H9 (cell line): Measurements from ENCODE around the gene NXPH1. TPM values are rescaled to one million over a fixed set of nuclear protein-coding genes. Genes with fewer than 3 reads are reported as not detected.

Experiments used
- DNase-seq: peaks from one replicate; pipeline ENCODE4 v3.0.0-alpha.2; 2017
- H2AFZ ChIP-seq: one replicate; pipeline ENCODE4 v1.6.1; 2013; ENCODE audit warnings: mild to moderate bottlenecking, low read length, control low read depth, moderate library complexity
- H2AK5ac ChIP-seq: 2 replicates; pipeline ENCODE4 v1.6.1; 2013; ENCODE audit warnings: low read length, control low read depth, mixed read lengths; ENCODE audit not compliant: insufficient read length
- H2BK120ac ChIP-seq: one replicate; pipeline ENCODE4 v1.6.1; 2013; ENCODE audit warnings: low read depth, mild to moderate bottlenecking, low read length, control low read depth, inconsistent platforms; ENCODE audit not compliant: poor library complexity, severe bottlenecking
- H2BK12ac ChIP-seq: 2 replicates; pipeline ENCODE4 v1.6.1; 2013; ENCODE audit warnings: low read length, control low read depth, mixed read lengths, low read depth; ENCODE audit not compliant: insufficient read length
- H2BK15ac ChIP-seq: 2 replicates; pipeline ENCODE4 v1.6.1; 2013; ENCODE audit warnings: low read depth, low read length, control low read depth
- H2BK20ac ChIP-seq: one replicate; pipeline ENCODE4 v1.6.1; 2013; ENCODE audit warnings: low read depth, mild to moderate bottlenecking, low read length, control low read depth, inconsistent platforms; ENCODE audit not compliant: poor library complexity, severe bottlenecking
- H2BK5ac ChIP-seq: 2 replicates; pipeline ENCODE4 v1.6.1; 2013; ENCODE audit warnings: low read length, control low read depth, mixed read lengths; ENCODE audit not compliant: insufficient read length
- H3K14ac ChIP-seq: 2 replicates; pipeline ENCODE4 v1.6.1; 2013; ENCODE audit warnings: low read length, control low read depth; ENCODE audit not compliant: insufficient read depth
- H3K18ac ChIP-seq: 2 replicates; pipeline ENCODE4 v1.6.1; 2013; ENCODE audit warnings: low read depth, mild to moderate bottlenecking, mixed read lengths, low read length, control low read depth; ENCODE audit not compliant: insufficient read length
- H3K23ac ChIP-seq: 2 replicates; pipeline ENCODE4 v1.6.1; 2013; ENCODE audit warnings: low read length, control low read depth, mixed read lengths, low read depth; ENCODE audit not compliant: insufficient read length
- H3K23me2 ChIP-seq: 2 replicates; pipeline ENCODE4 v1.6.1; 2013; ENCODE audit warnings: low read depth, mild to moderate bottlenecking, mixed read lengths, low read length, control low read depth; ENCODE audit not compliant: insufficient read length, poor library complexity, severe bottlenecking
- H3K27ac ChIP-seq: 2 replicates; pipeline ENCODE4 v1.5.1; 2013; ENCODE audit warnings: low read length, control low read depth, mixed read lengths, low read depth; ENCODE audit not compliant: insufficient read length
- H3K27me3 ChIP-seq: 2 replicates; pipeline ENCODE4 v1.6.1; 2013; ENCODE audit warnings: low read length, control low read depth, inconsistent platforms; ENCODE audit not compliant: insufficient read depth
- H3K4ac ChIP-seq: 2 replicates; pipeline ENCODE4 v1.6.1; 2013; ENCODE audit warnings: low read depth, mild to moderate bottlenecking, control low read depth, inconsistent platforms, low read length, moderate library complexity
- H3K4me1 ChIP-seq: 2 replicates; pipeline ENCODE4 v1.6.1; 2013; ENCODE audit warnings: low read length, control low read depth, inconsistent platforms; ENCODE audit not compliant: insufficient read depth
- H3K4me2 ChIP-seq: 2 replicates; pipeline ENCODE4 v1.6.1; 2013; ENCODE audit warnings: low read length, control low read depth, mixed read lengths; ENCODE audit not compliant: insufficient read length, insufficient read depth
- H3K56ac ChIP-seq: 2 replicates; pipeline ENCODE4 v1.6.1; 2013; ENCODE audit warnings: low read depth, mild to moderate bottlenecking, mixed read lengths, low read length, control low read depth; ENCODE audit not compliant: insufficient read length
- H3K79me1 ChIP-seq: 2 replicates; pipeline ENCODE4 v1.6.1; 2013; ENCODE audit warnings: low read depth, mild to moderate bottlenecking, moderate library complexity, low read length, control low read depth, inconsistent platforms; ENCODE audit not compliant: insufficient read depth, poor library complexity, severe bottlenecking
- H3K79me2 ChIP-seq: 2 replicates; pipeline ENCODE4 v1.6.1; 2013; ENCODE audit warnings: low read length, control low read depth, inconsistent platforms; ENCODE audit not compliant: insufficient read depth
- H3K9ac ChIP-seq: 2 replicates; pipeline ENCODE4 v1.6.1; 2013; ENCODE audit warnings: low read length, control low read depth, mixed read lengths; ENCODE audit not compliant: insufficient read length; ENCODE audit errors: extremely low read depth
- H3K9me3 ChIP-seq: one replicate; pipeline ENCODE4 v1.6.1; 2013; ENCODE audit warnings: low read depth, low read length, inconsistent platforms; ENCODE audit not compliant: control insufficient read depth
- H3T11ph ChIP-seq: one replicate; pipeline ENCODE4 v1.6.1; 2013; ENCODE audit warnings: mild to moderate bottlenecking, low read length, control low read depth, inconsistent platforms
- H4K20me1 ChIP-seq: one replicate; pipeline ENCODE4 v1.6.1; 2013; ENCODE audit not compliant: control insufficient read depth, insufficient read length, insufficient read depth
- H4K5ac ChIP-seq: 2 replicates; pipeline ENCODE4 v1.6.1; 2013; ENCODE audit warnings: low read depth, mild to moderate bottlenecking, mixed read lengths, low read length, control low read depth; ENCODE audit not compliant: insufficient read length
- H4K8ac ChIP-seq: replicated peaks from 2 replicates; pipeline ENCODE4 v1.6.1; 2013; ENCODE audit warnings: low read length, control low read depth, mixed read lengths, low read depth; ENCODE audit not compliant: insufficient read length
- H4K91ac ChIP-seq: 2 replicates; pipeline ENCODE4 v1.6.1; 2013; ENCODE audit warnings: low read depth, mild to moderate bottlenecking, moderate library complexity, mixed read lengths, low read length, control low read depth; ENCODE audit not compliant: insufficient read length
- H3K27ac Mint-ChIP-seq, 3 experiments: 2 replicates in 2 of 3; 3 replicates in 1 of 3; pipeline ENCODE4 v1.8.0; 2020 to 2021; ENCODE audit warnings: mixed read lengths in 3 of 3, mild to moderate bottlenecking in 1 of 3, moderate library complexity in 1 of 3
- H3K27me3 Mint-ChIP-seq: 2 replicates; pipeline ENCODE4 v1.8.0; 2021; ENCODE audit warnings: low read depth, mild to moderate bottlenecking, moderate library complexity, mixed read lengths
- H3K36me3 Mint-ChIP-seq, 3 experiments: 2 replicates in 2 of 3; 3 replicates in 1 of 3; pipeline ENCODE4 v1.8.0; 2020 to 2021; ENCODE audit warnings: low read depth in 3 of 3, mixed read lengths in 3 of 3; ENCODE audit not compliant: insufficient read depth in 1 of 3
- H3K4me1 Mint-ChIP-seq, 2 experiments: 2 replicates each; pipeline ENCODE4 v1.8.0; 2020; ENCODE audit warnings: mixed read lengths in 2 of 2
- H3K4me3 Mint-ChIP-seq, 2 experiments: 2 replicates in 1 of 2; 3 replicates in 1 of 2; pipeline ENCODE4 v1.8.0; 2020 to 2021; ENCODE audit warnings: mild to moderate bottlenecking in 2 of 2, mixed read lengths in 2 of 2, moderate library complexity in 1 of 2
- H3K9me3 Mint-ChIP-seq, 2 experiments: 2 replicates in 1 of 2; 3 replicates in 1 of 2; pipeline ENCODE4 v1.8.0; 2020; ENCODE audit warnings: mild to moderate bottlenecking in 2 of 2, mixed read lengths in 2 of 2, moderate library complexity in 1 of 2
- WGBS: extraction: QIAGEN DNeasy Blood & Tissue Kit; methylation state at CpG from one replicate; pipeline ENCODE4 v1.1.7; 2013; ENCODE audit warnings: missing lambda C conversion rate, low lambda C conversion rate, mixed read lengths; ENCODE audit not compliant: insufficient read length; ENCODE audit errors: extremely low coverage; 5-methylcytosine and 5-hydroxymethylcytosine counted together
- total RNA-seq: library from RNA; stranded (reverse); gene quantifications from 2 replicates; pipeline ENCODE4 v1.2.1, GENCODE V29; 2021
- TF ChIP-seq, protein P1 (sequence below): fragments of 200-600 bp; sonication (generic); conservative IDR thresholded peaks from 3 replicates; pipeline ENCODE4 v1.8.0; 2021; ENCODE audit warnings: antibody characterized with exemption, mild to moderate bottlenecking

The NXPH1 gene
- total RNA-seq, 1 experiment from 2014 or later, result 0.15 TPM

DNA sequence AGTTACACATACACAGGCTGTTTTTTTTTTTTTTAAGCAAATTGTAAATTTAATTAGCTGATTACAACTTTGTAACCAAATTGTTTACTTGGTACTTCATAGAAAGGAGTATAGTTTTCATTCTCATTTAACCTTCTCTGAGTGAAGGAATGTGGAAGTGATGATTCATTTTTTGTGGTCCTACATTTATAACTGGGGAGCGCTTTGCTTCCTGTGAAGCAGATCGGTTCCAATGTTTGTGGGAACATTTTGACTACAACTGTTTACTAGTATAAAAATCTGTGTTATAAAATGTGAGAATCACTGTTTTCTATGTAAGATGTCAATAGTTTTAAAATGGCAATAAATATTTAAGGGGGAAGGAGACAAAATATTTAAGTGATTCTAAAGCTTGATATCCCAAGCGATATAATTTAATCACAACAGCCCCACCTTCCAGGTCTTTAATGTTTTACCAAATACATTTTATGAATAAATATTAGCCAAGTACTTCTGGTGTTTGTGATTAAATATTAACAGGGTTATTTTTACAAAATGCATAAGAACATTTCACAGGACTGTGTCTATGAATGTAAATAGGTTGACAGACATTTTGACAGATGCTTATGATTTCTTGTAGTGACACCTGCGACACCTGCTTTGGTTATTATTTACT is 57.1 kb downstream of the NXPH1 start:
- Mint-ChIP-seq H3K27me3 (no peaks in the 10 kb centered on the region), H3K4me1 (peaks cover 2 to 5% of the 10 kb centered on the region in 2 experiments; a peak in 3 of 4 replicates), H3K4me3 (no peak overlapping the region), H3K36me3 (no peaks in the 10 kb centered on the region), H3K27ac (no peak overlapping the region), H3K9me3 (no peaks in the 10 kb centered on the region)
- Histone ChIP-seq H3K79me2 (no peaks in the 10 kb centered on the region), H4K20me1 (no peaks in the 10 kb centered on the region), H3K4me1 (no peaks in the 10 kb centered on the region), H2AFZ (no peak overlapping the region), H2AK5ac (no peak overlapping the region), H3K27me3 (no peaks in the 10 kb centered on the region), H2BK15ac (no peak overlapping the region), H3K14ac (no peak overlapping the region), H4K8ac (no peak overlapping the region), H4K5ac (no peak overlapping the region), H3K4ac (no peak overlapping the region), H3K4me2 (no peak overlapping the region), H3K23ac (no peak overlapping the region), H2BK20ac (no peak overlapping the region), H3K56ac (no peak overlapping the region), H3T11ph (no peak overlapping the region), H2BK12ac (no peak overlapping the region), H3K27ac (no peak overlapping the region), H2BK120ac (no peak overlapping the region), H3K23me2 (no peaks in the 10 kb centered on the region), H3K18ac (no peak overlapping the region), H2BK5ac (no peak overlapping the region), H3K9me3 (no peaks in the 10 kb centered on the region), H3K9ac (no peak overlapping the region), H4K91ac (no peak overlapping the region), H3K79me1 (no peaks in the 10 kb centered on the region)
- DNase-seq, result no peak
- TF ChIP-seq, protein P1, sequence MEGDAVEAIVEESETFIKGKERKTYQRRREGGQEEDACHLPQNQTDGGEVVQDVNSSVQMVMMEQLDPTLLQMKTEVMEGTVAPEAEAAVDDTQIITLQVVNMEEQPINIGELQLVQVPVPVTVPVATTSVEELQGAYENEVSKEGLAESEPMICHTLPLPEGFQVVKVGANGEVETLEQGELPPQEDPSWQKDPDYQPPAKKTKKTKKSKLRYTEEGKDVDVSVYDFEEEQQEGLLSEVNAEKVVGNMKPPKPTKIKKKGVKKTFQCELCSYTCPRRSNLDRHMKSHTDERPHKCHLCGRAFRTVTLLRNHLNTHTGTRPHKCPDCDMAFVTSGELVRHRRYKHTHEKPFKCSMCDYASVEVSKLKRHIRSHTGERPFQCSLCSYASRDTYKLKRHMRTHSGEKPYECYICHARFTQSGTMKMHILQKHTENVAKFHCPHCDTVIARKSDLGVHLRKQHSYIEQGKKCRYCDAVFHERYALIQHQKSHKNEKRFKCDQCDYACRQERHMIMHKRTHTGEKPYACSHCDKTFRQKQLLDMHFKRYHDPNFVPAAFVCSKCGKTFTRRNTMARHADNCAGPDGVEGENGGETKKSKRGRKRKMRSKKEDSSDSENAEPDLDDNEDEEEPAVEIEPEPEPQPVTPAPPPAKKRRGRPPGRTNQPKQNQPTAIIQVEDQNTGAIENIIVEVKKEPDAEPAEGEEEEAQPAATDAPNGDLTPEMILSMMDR, result no peak
- no CpG with 5 or more reads among the region's 4 CpGs for WGBS
